ENCODE measurements around the gene PRSS56.
A peak's percentile ranks its signal among the peaks of the same experiment; 100 is the strongest.
"Not testable (repeated sequence)": the region's sequence is repeated elsewhere in the genome, so short reads cannot be mapped to it uniquely, and the experiment has no call there.

Gene PRSS56

DNA sequence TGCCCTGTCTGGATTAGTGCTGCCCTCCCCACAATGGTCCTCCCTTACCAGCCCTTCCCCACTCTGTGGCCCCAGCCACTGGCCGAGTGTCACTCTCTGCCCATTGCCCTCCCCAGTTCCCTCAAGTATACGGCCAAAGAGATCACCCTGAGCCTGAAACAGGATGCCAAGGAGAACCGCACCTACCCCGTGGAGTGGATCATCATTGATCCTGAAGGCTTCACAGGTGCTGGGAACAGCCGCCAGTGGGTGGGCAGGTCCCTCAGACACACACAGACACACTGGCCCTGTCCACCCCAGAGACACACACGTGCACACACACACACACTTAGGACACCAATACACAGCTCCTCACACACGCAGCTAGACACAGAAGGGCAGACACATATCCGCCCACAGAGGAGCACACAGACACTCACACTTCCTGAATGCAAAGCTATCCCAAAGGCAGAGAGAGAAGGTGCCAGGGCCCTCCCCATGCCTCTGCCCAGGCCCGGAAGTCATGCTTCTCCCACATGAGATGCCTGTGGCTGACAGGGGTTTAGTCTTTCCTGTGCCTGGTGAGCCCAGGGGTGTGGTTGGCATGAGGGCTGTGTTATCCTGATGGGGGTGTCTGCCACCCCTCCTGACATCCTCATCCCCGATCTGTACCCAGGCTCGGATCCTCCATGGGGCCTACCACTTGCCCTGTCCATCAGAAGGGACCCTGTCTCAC is 8.7 kb downstream of the PRSS56 start:
- DNase-seq, result no peak
- Mint-ChIP-seq H3K36me3 (ENCODE audit: insufficient read depth) (peaks cover 3% of the 10 kb centered on the region), H3K4me3 (peak overlapping the region in 1 of 2 donors; percentile 47), H3K27ac (peak overlapping the region; percentile 13 to 79), H3K4me1 (ENCODE audit: low read depth in 2 of 2) (peaks cover 12 to 13% of the 10 kb centered on the region in 2 donors), H3K9me3 (no peaks in the 10 kb centered on the region), H3K27me3 (peaks cover 49 to 87% of the 10 kb centered on the region in 2 donors)
- ATAC-seq (replicated peaks), result peak; percentile 50

DNA sequence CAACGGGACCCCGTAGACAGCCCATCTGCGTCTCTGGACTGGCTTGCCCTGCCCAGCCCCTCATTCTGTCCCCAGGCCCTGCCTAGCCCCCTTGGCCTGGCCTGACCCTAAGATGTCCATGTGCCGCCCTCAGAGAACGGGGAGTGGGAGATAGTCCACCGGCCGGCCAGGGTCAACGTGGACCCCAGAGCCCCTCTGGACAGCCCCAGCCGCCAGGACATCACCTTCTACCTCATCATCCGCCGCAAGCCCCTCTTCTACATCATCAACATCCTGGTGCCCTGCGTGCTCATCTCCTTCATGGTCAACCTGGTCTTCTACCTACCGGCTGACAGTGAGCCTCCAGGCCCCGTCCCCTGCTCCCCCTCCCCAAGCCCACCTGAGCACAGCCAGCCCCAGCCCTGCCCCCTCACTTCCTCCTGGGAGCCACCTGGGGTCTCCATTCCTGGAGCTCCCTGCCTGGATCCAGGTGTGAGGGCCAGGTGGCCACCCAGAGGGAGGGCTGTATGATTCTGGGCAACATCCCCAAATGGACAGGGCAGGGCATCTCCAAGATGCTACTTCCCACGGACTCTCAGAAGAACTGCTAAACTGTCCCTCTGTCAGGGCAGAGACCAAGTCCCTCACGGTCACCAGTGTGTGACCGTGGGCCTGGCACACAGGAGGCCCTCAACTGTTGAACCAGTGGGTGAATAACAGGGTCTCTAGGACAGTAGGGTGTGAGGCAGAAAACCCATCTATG is 9.8 kb downstream of the PRSS56 start:
- H3K4me1 Mint-ChIP-seq (ENCODE audit: low read depth in 2 of 2), result peaks cover 12 to 13% of the 10 kb centered on the region in 2 donors
- no peaks in the 10 kb centered on the region for H3K9me3 Mint-ChIP-seq
- no peak for DNase-seq
- no peak overlapping the region for H3K27ac Mint-ChIP-seq
- H3K4me3 Mint-ChIP-seq, result no peak overlapping the region
- H3K27me3 Mint-ChIP-seq, result peaks cover 41 to 88% of the 10 kb centered on the region in 2 donors
- no peak for ATAC-seq (replicated peaks)
- H3K36me3 Mint-ChIP-seq (ENCODE audit: insufficient read depth), result peaks cover 3% of the 10 kb centered on the region

DNA sequence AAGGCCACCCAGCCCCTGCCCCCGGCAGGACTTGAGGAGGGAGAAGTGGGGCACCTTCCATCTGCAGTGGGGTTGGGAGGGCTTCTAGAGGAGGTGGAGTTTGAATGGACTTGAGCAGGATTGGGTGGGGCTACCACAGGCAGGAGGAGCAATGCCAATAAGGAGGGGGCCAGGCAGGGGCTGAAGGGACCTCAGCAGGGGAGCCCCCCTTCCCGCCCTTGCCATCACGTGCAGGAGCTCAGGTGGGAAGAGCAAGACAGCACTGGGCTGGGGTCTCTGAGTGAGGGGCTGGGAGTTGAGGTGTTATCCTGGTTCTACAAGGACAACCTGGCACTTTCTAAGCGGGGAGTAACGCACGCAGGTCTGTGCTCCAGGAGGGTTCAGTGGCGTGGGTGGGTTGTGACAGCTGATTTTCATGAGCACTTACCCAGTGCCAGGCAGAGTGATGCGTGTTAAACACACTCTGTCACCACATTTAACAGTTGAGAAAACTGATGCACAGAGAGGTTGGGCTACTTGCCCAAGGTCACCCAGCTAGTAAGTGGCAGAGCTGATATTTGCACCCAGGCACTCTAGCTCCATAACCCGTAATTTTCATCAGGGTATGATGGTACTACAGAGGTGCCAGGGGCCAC is 10.6 kb downstream of the PRSS56 start:
- peaks cover 3% of the 10 kb centered on the region for H3K36me3 Mint-ChIP-seq (ENCODE audit: insufficient read depth)
- H3K27ac Mint-ChIP-seq, result no peak overlapping the region
- peaks cover 12 to 13% of the 10 kb centered on the region in 2 donors for H3K4me1 Mint-ChIP-seq (ENCODE audit: low read depth in 2 of 2)
- H3K9me3 Mint-ChIP-seq, result no peaks in the 10 kb centered on the region
- no peak for ATAC-seq (replicated peaks)
- H3K27me3 Mint-ChIP-seq, result peaks cover 41 to 95% of the 10 kb centered on the region in 2 donors
- DNase-seq, result no peak
- H3K4me3 Mint-ChIP-seq, result no peak overlapping the region

DNA sequence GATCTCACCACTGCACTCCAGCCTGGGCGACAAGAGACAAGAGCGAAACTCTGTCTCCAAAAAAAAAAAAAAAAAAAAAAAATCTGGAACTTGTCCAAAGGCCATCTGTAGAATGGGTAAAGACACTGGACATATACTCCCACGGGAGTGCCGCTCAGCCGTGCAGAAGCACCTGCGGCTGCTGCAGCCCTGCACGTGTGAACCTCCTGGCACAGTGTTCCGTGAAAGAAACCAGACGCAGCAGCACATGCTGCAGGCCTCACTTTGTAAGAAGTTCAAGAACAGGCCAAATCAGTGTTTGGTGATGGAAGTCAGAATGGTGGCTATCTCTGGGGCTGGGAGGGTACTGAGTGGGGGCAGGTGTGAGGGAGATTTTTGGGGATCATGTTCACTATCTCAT is 12.2 kb downstream of the PRSS56 start:
- Mint-ChIP-seq H3K36me3 (ENCODE audit: insufficient read depth) (peaks cover 7% of the 10 kb centered on the region), H3K4me1 (ENCODE audit: low read depth in 2 of 2) (peaks cover 12 to 13% of the 10 kb centered on the region in 2 donors), H3K27me3 (peaks cover 44 to 95% of the 10 kb centered on the region in 2 donors), H3K9me3 (no peaks in the 10 kb centered on the region), H3K27ac (no peak overlapping the region), H3K4me3 (no peak overlapping the region)
- DNase-seq (no peak), ATAC-seq (replicated peaks) (no peak)

DNA sequence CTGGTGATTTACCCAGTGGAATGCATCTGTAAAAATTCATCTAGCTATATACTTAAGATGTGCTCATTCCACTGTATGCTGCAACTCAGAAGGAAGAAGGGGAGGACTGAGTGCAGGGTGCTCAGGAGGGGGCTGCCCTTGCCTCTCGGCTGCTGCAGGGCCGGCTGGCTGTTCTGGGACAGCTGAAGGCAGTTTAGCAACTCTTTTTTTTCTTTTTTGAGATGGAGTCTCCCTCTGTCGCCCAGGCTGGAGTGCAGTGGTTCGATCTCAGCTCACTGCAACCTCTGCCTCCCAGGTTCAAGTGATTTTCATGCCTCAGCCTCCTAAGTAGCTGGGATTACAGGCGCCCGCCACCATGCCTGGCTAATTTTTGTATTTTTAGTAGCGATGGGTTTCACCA is 12.6 kb downstream of the PRSS56 start:
- H3K36me3 Mint-ChIP-seq (ENCODE audit: insufficient read depth); H3K9me3 Mint-ChIP-seq; ATAC-seq (replicated peaks); DNase-seq; H3K4me3 Mint-ChIP-seq; H3K27ac Mint-ChIP-seq: not testable (repeated sequence)
- Mint-ChIP-seq H3K27me3 (peaks cover 43 to 95% of the 10 kb centered on the region in 2 donors), H3K4me1 (ENCODE audit: low read depth in 2 of 2) (peaks cover 12 to 13% of the 10 kb centered on the region in 2 donors)

DNA sequence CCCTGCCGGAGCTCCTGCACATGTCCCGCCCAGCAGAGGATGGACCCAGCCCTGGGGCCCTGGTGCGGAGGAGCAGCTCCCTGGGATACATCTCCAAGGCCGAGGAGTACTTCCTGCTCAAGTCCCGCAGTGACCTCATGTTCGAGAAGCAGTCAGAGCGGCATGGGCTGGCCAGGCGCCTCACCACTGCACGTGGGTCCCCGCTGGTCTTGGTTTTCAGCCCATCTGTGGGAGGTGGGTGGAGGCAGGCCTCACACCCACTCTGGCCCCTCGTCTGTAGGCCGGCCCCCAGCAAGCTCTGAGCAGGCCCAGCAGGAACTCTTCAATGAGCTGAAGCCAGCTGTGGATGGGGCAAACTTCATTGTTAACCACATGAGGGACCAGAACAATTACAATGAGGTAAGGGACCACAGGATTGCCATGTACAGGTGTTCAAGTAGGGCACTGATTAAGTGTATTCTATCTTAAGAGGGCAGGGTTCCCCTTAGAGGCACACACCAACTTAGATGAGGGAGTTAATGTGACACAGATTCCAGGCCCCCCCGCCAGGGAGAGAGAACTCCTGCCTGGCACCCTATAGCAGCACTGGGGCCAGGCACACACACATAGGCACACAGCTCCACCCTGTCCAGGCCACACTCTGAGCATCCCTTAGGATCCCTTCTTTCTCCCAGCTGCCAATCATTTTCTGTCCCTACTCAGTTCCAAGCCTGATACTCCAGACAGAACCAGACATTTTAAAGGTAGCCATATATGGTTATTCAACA is 13.9 kb downstream of the PRSS56 start:
- ATAC-seq (replicated peaks) (no peak), DNase-seq (no peak)
- Mint-ChIP-seq H3K36me3 (ENCODE audit: insufficient read depth) (peaks cover 7% of the 10 kb centered on the region), H3K9me3 (no peaks in the 10 kb centered on the region), H3K4me3 (no peak overlapping the region), H3K27me3 (peaks cover 36 to 90% of the 10 kb centered on the region in 2 donors), H3K27ac (no peak overlapping the region), H3K4me1 (ENCODE audit: low read depth in 2 of 2) (peaks cover 5 to 8% of the 10 kb centered on the region in 2 donors)

DNA sequence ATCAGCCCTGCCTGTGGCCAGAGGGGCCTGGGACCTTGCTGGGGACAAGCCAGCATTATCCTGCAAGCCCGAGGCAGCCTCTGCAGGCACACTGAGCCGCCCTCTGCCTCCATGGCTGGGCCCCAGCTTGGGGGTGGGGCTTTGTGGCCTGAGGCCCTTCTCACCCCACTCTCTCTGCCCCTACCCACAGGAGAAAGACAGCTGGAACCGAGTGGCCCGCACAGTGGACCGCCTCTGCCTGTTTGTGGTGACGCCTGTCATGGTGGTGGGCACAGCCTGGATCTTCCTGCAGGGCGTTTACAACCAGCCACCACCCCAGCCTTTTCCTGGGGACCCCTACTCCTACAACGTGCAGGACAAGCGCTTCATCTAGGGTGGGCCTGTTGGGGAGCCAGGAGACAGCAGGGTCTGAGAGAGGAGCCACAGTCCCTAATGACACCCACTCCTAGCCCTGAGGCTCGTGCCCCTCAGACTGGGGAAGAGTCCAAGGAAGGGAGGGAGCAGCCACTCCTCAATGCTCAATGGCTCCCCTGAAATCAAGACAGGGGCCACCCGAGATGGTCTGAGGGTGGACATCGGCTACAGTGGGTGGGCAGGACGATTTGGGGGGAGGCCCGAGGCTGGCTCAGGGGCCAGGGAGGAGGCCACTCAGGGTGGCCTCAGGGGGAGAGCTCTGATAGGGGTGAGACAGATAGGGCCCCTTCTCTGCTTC is 14.9 kb downstream of the PRSS56 start:
- Mint-ChIP-seq H3K4me3 (no peak overlapping the region), H3K36me3 (ENCODE audit: insufficient read depth) (peaks cover 7% of the 10 kb centered on the region), H3K27ac (no peak overlapping the region), H3K4me1 (ENCODE audit: low read depth in 2 of 2) (peaks cover 3 to 4% of the 10 kb centered on the region in 2 donors), H3K9me3 (no peaks in the 10 kb centered on the region), H3K27me3 (peaks cover 35 to 80% of the 10 kb centered on the region in 2 donors)
- ATAC-seq (replicated peaks), result no peak
- DNase-seq, result no peak

DNA sequence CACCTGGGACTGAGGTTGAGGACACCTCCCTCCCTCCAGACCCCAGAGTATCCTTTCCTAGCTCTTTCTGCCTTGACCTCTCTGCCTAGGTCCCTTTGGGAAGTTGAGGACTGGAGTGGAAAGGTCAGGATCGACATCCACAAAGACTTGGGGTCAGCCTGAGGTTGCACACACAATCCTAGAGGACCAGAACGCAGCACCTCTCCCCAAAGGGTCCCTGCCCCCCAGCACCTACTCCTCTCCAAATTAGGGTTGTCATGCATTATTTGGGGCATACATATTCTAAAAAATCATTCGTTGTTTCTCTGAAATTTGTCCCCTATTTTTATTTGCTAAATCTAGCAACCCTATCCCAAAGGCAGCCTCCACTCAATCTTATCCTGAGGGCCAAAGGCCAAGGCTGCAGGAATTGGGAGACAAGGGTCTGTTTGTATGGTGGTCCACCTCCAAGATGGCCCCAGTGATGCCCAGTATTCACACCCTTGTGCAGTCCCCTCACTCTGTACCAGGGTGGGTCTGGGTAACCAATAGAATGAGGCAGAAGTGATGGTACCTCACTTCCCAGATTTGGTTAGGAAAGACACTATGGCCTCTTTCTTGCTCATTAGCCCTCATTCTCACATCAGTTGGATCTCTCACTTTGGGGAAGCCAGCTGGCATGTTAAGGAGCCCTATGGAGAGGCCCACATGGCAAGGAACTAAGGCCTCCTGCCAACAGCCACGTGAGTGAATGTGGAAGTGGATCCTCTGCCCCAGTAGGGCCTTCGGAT is 15.8 kb downstream of the PRSS56 start:
- peaks cover 4% of the 10 kb centered on the region in 2 donors for H3K4me1 Mint-ChIP-seq (ENCODE audit: low read depth in 2 of 2)
- peaks cover 7% of the 10 kb centered on the region for H3K36me3 Mint-ChIP-seq (ENCODE audit: insufficient read depth)
- no peak for DNase-seq
- no peak overlapping the region for H3K4me3 Mint-ChIP-seq
- peaks cover 28 to 72% of the 10 kb centered on the region in 2 donors for H3K27me3 Mint-ChIP-seq
- H3K27ac Mint-ChIP-seq, result no peak overlapping the region
- no peaks in the 10 kb centered on the region for H3K9me3 Mint-ChIP-seq
- ATAC-seq (replicated peaks), result no peak

DNA sequence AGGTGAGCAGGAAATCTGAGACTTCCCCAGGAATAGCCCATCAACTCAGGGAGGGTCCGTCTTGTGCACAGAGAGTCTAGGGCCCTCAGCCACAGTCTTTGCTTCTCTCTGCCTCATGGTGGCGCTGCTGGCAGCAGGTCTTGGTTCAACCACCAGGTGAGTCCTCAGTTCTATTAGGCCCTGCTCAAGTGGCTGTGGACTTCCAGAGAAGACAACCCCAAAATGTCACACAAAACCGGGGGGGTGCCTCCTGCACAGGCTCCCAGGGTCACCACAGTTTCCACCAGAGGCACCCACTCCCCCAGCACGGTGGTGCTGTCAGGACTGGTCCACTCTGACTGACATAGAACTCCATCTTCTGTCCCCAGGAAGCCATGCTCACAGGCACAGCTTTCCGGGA is 16.9 kb downstream of the PRSS56 start:
- ATAC-seq (replicated peaks) (no peak), DNase-seq (no peak)
- Mint-ChIP-seq H3K27ac (no peak overlapping the region), H3K9me3 (no peaks in the 10 kb centered on the region), H3K27me3 (peaks cover 28 to 64% of the 10 kb centered on the region in 2 donors), H3K36me3 (ENCODE audit: insufficient read depth) (peaks cover 4% of the 10 kb centered on the region), H3K4me3 (no peak overlapping the region), H3K4me1 (ENCODE audit: low read depth in 2 of 2) (peaks cover 4 to 8% of the 10 kb centered on the region in 2 donors)

DNA sequence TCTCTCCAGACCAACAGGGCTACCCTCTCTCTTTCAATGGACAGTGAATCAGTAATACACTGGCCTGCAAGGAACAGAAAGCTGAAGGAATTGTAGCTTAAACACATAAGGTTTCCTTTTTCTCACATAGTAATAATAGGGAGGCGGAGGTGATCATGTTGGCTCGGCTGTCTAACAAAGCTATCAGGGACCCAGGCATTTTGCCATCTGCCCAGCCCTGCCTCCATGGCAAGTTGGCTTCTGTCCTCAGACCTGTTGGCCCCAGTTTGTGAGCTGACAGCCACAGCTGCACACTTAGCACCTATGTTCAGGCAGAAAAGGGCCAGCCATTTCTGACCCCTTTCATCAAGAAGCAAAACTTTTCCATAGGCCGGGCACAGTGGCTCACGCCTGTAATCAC is 17.3 kb downstream of the PRSS56 start:
- H3K9me3 Mint-ChIP-seq, result no peaks in the 10 kb centered on the region
- peaks cover 26 to 61% of the 10 kb centered on the region in 2 donors for H3K27me3 Mint-ChIP-seq
- no peak overlapping the region for H3K27ac Mint-ChIP-seq
- DNase-seq (no peak), ATAC-seq (replicated peaks) (no peak)
- peaks cover 5% of the 10 kb centered on the region for H3K36me3 Mint-ChIP-seq (ENCODE audit: insufficient read depth)
- H3K4me1 Mint-ChIP-seq (ENCODE audit: low read depth in 2 of 2), result peaks cover 4 to 13% of the 10 kb centered on the region in 2 donors
- no peak overlapping the region for H3K4me3 Mint-ChIP-seq

DNA sequence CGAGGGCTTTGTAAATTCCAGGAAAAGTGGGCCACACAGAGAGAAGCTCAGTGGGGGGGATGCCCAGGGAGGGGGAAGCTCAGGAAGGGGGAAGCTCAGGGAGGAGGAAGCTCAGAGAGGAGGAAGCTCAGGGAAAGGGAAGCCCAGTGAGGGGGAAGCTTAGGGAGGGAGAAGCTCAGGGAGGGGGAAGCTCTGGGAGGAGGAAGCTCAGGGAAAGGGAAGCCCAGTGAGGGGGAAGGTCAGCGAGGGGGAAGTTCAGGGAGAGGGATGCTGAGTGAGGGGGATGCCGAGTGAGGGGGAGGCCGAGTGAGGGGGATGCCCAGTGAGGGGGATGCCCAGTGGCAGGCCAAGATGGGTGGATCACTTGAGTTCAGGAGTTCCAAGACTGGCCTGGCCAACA is 18.5 kb downstream of the PRSS56 start:
- Mint-ChIP-seq H3K27me3 (peaks cover 17 to 49% of the 10 kb centered on the region in 2 donors), H3K4me1 (ENCODE audit: low read depth in 2 of 2) (peaks cover 4 to 18% of the 10 kb centered on the region in 2 donors), H3K27ac (no peak overlapping the region), H3K36me3 (ENCODE audit: insufficient read depth) (peaks cover 7% of the 10 kb centered on the region), H3K4me3 (no peak overlapping the region), H3K9me3 (no peaks in the 10 kb centered on the region)
- ATAC-seq (replicated peaks) (no peak), DNase-seq (no peak)

All from effector memory CD8-positive, alpha-beta T cell (primary cell).